PC-9 (cell line): ENCODE data around the gene RCSD1.

Experiments
- EZH2 ChIP-seq: fragments of 200-600 bp; sonication (generic); IDR thresholded peaks from 2 replicates; pipeline ENCODE4 v1.8.0; 2017; ENCODE audit warnings: antibody characterized with exemption, low read depth
- TF ChIP-seq, protein P1 (sequence below): fragments of 200-600 bp; sonication (generic); conservative IDR thresholded peaks from 2 replicates; pipeline ENCODE4 v1.6.1; 2017; ENCODE audit warnings: mixed run types, antibody characterized with exemption, mild to moderate bottlenecking, moderate library complexity

DNA sequence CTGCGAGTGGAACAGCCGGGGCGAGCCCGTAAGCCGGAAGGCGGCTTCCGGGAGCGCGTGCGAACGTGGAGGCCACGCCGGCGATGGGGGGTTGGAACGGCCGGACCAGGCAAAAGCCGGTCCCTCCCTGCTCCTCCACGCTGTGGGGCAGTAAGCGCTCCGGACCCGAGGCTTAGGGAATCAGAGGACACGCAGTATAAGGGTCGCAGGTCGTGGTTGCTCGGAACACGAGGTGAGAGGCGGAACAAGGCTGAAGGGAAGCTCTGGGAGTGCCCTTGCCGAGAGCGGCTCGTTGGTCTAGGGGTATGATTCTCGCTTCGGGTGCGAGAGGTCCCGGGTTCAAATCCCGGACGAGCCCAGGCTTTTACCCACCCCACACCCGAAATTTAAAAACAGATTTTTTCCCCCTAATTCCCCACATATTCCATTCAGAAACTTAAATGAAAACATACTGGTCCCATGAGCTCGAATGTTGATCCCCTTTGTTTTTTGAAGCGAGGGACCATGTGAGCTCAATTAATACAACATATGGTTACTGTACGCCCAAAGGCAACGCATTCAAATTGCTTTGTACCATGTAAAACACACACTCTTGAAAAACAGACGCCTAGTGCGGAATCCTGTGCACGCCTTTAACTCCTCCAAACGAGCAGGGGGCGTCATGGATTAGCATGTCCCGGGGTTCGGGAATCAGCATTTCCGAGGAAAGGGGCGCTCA is 84.6 kb downstream of the RCSD1 start:
- TF ChIP-seq, protein P1, sequence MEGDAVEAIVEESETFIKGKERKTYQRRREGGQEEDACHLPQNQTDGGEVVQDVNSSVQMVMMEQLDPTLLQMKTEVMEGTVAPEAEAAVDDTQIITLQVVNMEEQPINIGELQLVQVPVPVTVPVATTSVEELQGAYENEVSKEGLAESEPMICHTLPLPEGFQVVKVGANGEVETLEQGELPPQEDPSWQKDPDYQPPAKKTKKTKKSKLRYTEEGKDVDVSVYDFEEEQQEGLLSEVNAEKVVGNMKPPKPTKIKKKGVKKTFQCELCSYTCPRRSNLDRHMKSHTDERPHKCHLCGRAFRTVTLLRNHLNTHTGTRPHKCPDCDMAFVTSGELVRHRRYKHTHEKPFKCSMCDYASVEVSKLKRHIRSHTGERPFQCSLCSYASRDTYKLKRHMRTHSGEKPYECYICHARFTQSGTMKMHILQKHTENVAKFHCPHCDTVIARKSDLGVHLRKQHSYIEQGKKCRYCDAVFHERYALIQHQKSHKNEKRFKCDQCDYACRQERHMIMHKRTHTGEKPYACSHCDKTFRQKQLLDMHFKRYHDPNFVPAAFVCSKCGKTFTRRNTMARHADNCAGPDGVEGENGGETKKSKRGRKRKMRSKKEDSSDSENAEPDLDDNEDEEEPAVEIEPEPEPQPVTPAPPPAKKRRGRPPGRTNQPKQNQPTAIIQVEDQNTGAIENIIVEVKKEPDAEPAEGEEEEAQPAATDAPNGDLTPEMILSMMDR: no peak
- no peak for TF ChIP-seq EZH2
